ENCODE results near the gene KRT33B.

KRT33B gene

DNA sequence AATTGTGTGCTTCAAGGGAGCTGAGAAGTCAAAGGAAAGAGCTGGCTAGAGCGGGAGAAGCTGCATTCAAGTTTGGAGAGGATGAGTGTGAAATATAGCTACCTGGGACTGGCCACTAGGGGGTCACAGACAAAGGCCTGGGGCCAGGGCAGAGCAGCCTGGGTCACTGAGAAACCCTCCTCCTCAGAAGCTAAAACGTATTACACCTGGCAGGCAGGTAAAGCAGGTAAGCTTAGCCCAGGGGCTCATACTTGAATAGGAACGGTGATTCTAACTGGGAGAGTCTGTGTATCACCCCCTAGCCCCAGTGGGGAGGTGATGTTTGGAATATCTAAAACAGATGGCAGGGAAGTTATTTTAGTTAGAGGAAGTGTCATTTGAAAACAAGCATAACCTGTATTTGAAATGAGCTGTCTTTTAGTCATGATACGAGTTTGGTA lies 48.0 kb upstream of the KRT33B start:
- TF ChIP-seq GFI1B (tag by site-specific recombination; IDR thresholded peaks at IDR 0.05), result no peak
- TF ChIP-seq YY1 (tag by site-specific recombination; IDR thresholded peaks at IDR 0.05), result no peak
- no peak for TF ChIP-seq KLF10 (tag by site-specific recombination; IDR thresholded peaks at IDR 0.05)
- TF ChIP-seq TCF7L2 (IDR thresholded peaks at IDR 0.05; ENCODE audit: borderline replicate concordance, low read depth, low read length), result no peak
- no peak for TF ChIP-seq KLF9 (tag by site-specific recombination; IDR thresholded peaks at IDR 0.05; ENCODE audit: low read depth)
- TF ChIP-seq ZSCAN16 (tag by site-specific recombination; IDR thresholded peaks at IDR 0.05), result no peak
- TF ChIP-seq, protein P1, sequence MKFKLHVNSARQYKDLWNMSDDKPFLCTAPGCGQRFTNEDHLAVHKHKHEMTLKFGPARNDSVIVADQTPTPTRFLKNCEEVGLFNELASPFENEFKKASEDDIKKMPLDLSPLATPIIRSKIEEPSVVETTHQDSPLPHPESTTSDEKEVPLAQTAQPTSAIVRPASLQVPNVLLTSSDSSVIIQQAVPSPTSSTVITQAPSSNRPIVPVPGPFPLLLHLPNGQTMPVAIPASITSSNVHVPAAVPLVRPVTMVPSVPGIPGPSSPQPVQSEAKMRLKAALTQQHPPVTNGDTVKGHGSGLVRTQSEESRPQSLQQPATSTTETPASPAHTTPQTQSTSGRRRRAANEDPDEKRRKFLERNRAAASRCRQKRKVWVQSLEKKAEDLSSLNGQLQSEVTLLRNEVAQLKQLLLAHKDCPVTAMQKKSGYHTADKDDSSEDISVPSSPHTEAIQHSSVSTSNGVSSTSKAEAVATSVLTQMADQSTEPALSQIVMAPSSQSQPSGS (tag by site-specific recombination; IDR thresholded peaks at IDR 0.05; ENCODE audit: low read depth), result no peak
- TF ChIP-seq ZNF626 (tag by site-specific recombination; IDR thresholded peaks at IDR 0.05), result no peak
- TF ChIP-seq, protein P2, sequence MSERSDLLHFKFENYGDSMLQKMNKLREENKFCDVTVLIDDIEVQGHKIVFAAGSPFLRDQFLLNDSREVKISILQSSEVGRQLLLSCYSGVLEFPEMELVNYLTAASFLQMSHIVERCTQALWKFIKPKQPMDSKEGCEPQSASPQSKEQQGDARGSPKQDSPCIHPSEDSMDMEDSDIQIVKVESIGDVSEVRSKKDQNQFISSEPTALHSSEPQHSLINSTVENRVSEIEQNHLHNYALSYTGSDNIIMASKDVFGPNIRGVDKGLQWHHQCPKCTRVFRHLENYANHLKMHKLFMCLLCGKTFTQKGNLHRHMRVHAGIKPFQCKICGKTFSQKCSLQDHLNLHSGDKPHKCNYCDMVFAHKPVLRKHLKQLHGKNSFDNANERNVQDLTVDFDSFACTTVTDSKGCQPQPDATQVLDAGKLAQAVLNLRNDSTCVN (tag by site-specific recombination; optimal IDR thresholded peaks at IDR 0.05), result no peak
- TF ChIP-seq, protein P3, sequence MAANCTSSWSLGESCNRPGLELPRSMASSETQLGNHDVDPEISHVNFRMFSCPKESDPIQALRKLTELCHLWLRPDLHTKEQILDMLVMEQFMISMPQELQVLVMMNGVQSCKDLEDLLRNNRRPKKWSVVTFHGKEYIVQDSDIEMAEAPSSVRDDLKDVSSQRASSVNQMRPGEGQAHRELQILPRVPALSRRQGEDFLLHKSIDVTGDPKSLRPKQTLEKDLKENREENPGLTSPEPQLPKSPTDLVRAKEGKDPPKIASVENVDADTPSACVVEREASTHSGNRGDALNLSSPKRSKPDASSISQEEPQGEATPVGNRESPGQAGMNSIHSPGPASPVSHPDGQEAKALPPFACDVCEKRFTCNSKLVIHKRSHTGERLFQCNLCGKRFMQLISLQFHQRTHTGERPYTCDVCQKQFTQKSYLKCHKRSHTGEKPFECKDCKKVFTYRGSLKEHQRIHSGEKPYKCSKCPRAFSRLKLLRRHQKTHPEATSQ (tag by site-specific recombination; IDR thresholded peaks at IDR 0.05), result no peak
- TF ChIP-seq, protein P4, sequence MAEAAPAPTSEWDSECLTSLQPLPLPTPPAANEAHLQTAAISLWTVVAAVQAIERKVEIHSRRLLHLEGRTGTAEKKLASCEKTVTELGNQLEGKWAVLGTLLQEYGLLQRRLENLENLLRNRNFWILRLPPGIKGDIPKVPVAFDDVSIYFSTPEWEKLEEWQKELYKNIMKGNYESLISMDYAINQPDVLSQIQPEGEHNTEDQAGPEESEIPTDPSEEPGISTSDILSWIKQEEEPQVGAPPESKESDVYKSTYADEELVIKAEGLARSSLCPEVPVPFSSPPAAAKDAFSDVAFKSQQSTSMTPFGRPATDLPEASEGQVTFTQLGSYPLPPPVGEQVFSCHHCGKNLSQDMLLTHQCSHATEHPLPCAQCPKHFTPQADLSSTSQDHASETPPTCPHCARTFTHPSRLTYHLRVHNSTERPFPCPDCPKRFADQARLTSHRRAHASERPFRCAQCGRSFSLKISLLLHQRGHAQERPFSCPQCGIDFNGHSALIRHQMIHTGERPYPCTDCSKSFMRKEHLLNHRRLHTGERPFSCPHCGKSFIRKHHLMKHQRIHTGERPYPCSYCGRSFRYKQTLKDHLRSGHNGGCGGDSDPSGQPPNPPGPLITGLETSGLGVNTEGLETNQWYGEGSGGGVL (tag by site-specific recombination; IDR thresholded peaks at IDR 0.05), result no peak
- no peak for TF ChIP-seq HOXC10 (CRISPR knock-in tag; IDR thresholded peaks at IDR 0.05)
- no peak for TF ChIP-seq ZNF354C (tag by site-specific recombination; IDR thresholded peaks at IDR 0.05; ENCODE audit: borderline replicate concordance, low read depth)
- ChIA-PET POLR2A (no interaction called here), CTCF (interaction anchor here (0.5 to 2.5 kb wide), 27 partner anchors 9 to 502 kb away, joined by 3 to 10 read pairs (median 4); no protein-coding TSS in a partner anchor)
- H3K27ac ChIP-seq (ENCODE audit: extremely low read depth, low read depth, low read length), result no peak overlapping the region
- H3K9me3 ChIP-seq (ENCODE audit: control insufficient read depth, insufficient read depth, low read depth, low read length), result no peaks in the 10 kb centered on the region
- H3K36me3 ChIP-seq (ENCODE audit: control insufficient read depth in 2 of 2, insufficient read depth in 1 of 2, low read length in 2 of 2), result no peaks in the 10 kb centered on the region
- no peak overlapping the region for H3K4me3 ChIP-seq (ENCODE audit: low read depth, low read length)
- H3K4me1 ChIP-seq (ENCODE audit: control insufficient read depth, insufficient read depth, low read length), result no peaks in the 10 kb centered on the region

DNA sequence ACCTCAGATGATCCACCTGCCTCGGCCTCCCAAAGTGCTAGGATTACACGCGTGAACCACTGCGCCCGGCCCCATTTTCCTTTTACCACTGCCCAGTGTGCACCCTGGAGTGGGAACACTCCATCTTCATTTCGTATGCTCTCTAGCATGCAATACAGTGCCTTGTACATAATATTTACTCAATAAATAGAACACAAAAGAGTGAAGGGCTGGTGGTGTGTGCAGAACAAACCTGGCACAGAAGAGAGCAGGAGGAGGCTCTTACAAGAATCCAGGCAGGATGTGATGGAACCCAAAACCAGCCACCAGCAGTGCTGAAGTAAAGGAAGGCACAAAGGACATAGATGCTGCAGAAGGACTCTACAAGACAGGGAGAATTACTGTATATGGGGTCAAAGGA lies 47.5 kb upstream of the KRT33B start:
- ChIA-PET POLR2A (no interaction called here), CTCF (interaction anchor here (0.6 to 2.5 kb wide), 20 partner anchors 9 to 501 kb away, joined by 3 to 10 read pairs (median 4); no protein-coding TSS in a partner anchor)
- H3K27ac ChIP-seq (ENCODE audit: extremely low read depth, low read depth, low read length), result no peak overlapping the region

More for the DNA sequence above, 47.5 kb upstream of the KRT33B start:
- Histone ChIP-seq H3K4me1 (ENCODE audit: control insufficient read depth, insufficient read depth, low read length) (no peaks in the 10 kb centered on the region), H3K36me3 (ENCODE audit: control insufficient read depth in 2 of 2, insufficient read depth in 1 of 2, low read length in 2 of 2) (no peaks in the 10 kb centered on the region), H3K4me3 (ENCODE audit: low read depth, low read length) (no peak overlapping the region), H3K9me3 (ENCODE audit: control insufficient read depth, insufficient read depth, low read depth, low read length) (no peaks in the 10 kb centered on the region)
- TF ChIP-seq GLIS1 (tag by site-specific recombination; IDR thresholded peaks at IDR 0.05) (no peak), ZNF623 (tag by site-specific recombination; IDR thresholded peaks at IDR 0.05) (no peak), TRIM28 (IDR thresholded peaks at IDR 0.05; ENCODE audit: borderline replicate concordance, low read length) (no peak), ZNF248 (tag by site-specific recombination; IDR thresholded peaks at IDR 0.05) (no peak), ZNF19 (tag by site-specific recombination; IDR thresholded peaks at IDR 0.05; ENCODE audit: low read depth) (no peak), ZBTB8A (tag by site-specific recombination; IDR thresholded peaks at IDR 0.05) (no peak), PRDM1 (tag by site-specific recombination; IDR thresholded peaks at IDR 0.05) (no peak), SP7 (tag by site-specific recombination; IDR thresholded peaks at IDR 0.05) (no peak), ZNF626 (tag by site-specific recombination; IDR thresholded peaks at IDR 0.05) (no peak)
- TF ChIP-seq, protein P5, sequence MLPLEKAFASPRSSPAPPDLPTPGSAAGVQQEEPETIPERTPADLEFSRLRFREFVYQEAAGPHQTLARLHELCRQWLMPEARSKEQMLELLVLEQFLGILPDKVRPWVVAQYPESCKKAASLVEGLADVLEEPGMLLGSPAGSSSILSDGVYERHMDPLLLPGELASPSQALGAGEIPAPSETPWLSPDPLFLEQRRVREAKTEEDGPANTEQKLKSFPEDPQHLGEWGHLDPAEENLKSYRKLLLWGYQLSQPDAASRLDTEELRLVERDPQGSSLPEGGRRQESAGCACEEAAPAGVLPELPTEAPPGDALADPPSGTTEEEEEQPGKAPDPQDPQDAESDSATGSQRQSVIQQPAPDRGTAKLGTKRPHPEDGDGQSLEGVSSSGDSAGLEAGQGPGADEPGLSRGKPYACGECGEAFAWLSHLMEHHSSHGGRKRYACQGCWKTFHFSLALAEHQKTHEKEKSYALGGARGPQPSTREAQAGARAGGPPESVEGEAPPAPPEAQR (tag by site-specific recombination; IDR thresholded peaks at IDR 0.05), result no peak
- TF ChIP-seq, protein P6, sequence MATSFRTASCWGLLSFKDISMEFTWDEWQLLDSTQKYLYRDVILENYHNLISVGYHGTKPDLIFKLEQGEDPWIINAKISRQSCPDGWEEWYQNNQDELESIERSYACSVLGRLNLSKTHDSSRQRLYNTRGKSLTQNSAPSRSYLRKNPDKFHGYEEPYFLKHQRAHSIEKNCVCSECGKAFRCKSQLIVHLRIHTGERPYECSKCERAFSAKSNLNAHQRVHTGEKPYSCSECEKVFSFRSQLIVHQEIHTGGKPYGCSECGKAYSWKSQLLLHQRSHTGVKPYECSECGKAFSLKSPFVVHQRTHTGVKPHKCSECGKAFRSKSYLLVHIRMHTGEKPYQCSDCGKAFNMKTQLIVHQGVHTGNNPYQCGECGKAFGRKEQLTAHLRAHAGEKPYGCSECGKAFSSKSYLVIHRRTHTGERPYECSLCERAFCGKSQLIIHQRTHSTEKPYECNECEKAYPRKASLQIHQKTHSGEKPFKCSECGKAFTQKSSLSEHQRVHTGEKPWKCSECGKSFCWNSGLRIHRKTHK (tag by site-specific recombination; IDR thresholded peaks at IDR 0.05), result no peak
